ENCODE data around the gene C1QTNF2. TPM values are rescaled to one million over a fixed set of nuclear protein-coding genes. Genes with fewer than 3 reads are reported as not detected.

Gene C1QTNF2
- total and polyA plus RNA-seq, 8 donors: 0.45 to 4.0 (median 1.1) TPM; not detected in 2

GRCh38 chr5:160326981-160327380 is 43.4 kb downstream of the C1QTNF2 start:
- Histone ChIP-seq H3K9me3 (no peaks in the 10 kb centered on the region), H3K27me3 (no peaks in the 10 kb centered on the region), H3K27ac (no peak overlapping the region), H3K36me3 (no peaks in the 10 kb centered on the region), H3K4me1 (peaks cover 4 to 11% (median 6%) of the 10 kb centered on the region in 4 donors), H3K4me3 (no peak overlapping the region)
- intact Hi-C loops (cut with DNase I; ENCODE audit: low total_unique reads): no loop called here
- WGBS, 5 donors: 60 to 74% (median 64%) methylated on average over 2 of the region's 2 CpGs
- TF ChIP-seq POLR2A (IDR thresholded peaks at IDR 0.05) (no peak), CTCF (IDR thresholded peaks at IDR 0.05) (no peak), POLR2AphosphoS5 (IDR thresholded peaks at IDR 0.05) (no peak), EP300 (IDR thresholded peaks at IDR 0.05) (no peak)
- no peak for DNase-seq

GRCh38 chr5:160325716-160326115 is 44.7 kb downstream of the C1QTNF2 start:
- H3K4me3 ChIP-seq: no peak overlapping the region
- no peaks in the 10 kb centered on the region for H3K36me3 ChIP-seq
- no peak for TF ChIP-seq POLR2AphosphoS5 (IDR thresholded peaks at IDR 0.05)
- TF ChIP-seq POLR2A (IDR thresholded peaks at IDR 0.05): no peak
- H3K27me3 ChIP-seq: no peaks in the 10 kb centered on the region
- H3K9me3 ChIP-seq: no peaks in the 10 kb centered on the region
- WGBS, 5 donors: 16 to 68% (median 37%) methylated on average over 2 of the region's 2 CpGs
- no peak for DNase-seq
- H3K4me1 ChIP-seq: peaks cover 4 to 11% (median 6%) of the 10 kb centered on the region in 4 donors
- no peak overlapping the region for H3K27ac ChIP-seq
- intact Hi-C loops (cut with DNase I; ENCODE audit: low total_unique reads): no loop called here

- intact Hi-C loops (cut with DNase I; ENCODE audit: low total_unique reads): no loop called here
- H3K36me3 ChIP-seq: no peaks in the 10 kb centered on the region
- no peaks in the 10 kb centered on the region for H3K9me3 ChIP-seq
- no peak for TF ChIP-seq POLR2A (IDR thresholded peaks at IDR 0.05)
- no peak for TF ChIP-seq POLR2AphosphoS5 (IDR thresholded peaks at IDR 0.05)
- no peak for TF ChIP-seq EP300 (IDR thresholded peaks at IDR 0.05)
- TF ChIP-seq CTCF (IDR thresholded peaks at IDR 0.05): no peak
- H3K4me3 ChIP-seq: no peak overlapping the region
- no peak for DNase-seq
- H3K4me1 ChIP-seq: peaks cover 4 to 11% (median 6%) of the 10 kb centered on the region in 4 donors
- 64 to 94% (median 78%) methylated on average over 2 of the region's 2 CpGs for WGBS, 5 donors
- no peaks in the 10 kb centered on the region for H3K27me3 ChIP-seq
- no peak overlapping the region for H3K27ac ChIP-seq
Measured at GRCh38 chr5:160324886-160325285, 45.5 kb downstream of the C1QTNF2 start.

- no peak for DNase-seq
- Histone ChIP-seq H3K4me1 (peaks cover 0 to 27% (median under 1%) of the 10 kb centered on the region in 4 donors), H3K27ac (peak overlapping the region in 1 of 5 donors; percentile 47), H3K9me3 (no peaks in the 10 kb centered on the region), H3K36me3 (no peaks in the 10 kb centered on the region), H3K4me3 (no peak overlapping the region), H3K27me3 (peaks cover 0 to 8% (median 0%) of the 10 kb centered on the region in 3 donors)
- WGBS, 5 donors: 83 to 96% (median 90%) methylated on average over 4 of the region's 4 CpGs
- intact Hi-C loops (cut with DNase I; ENCODE audit: low total_unique reads): no loop called here
- no peak for TF ChIP-seq POLR2A (IDR thresholded peaks at IDR 0.05)
- TF ChIP-seq CTCF (IDR thresholded peaks at IDR 0.05): no peak
Measured at GRCh38 chr5:160318409-160318808, 52.0 kb downstream of the C1QTNF2 start.

- DNase-seq: peak; percentile 38 to 43
- intact Hi-C loops (cut with DNase I; ENCODE audit: low total_unique reads): no loop called here
Measured at GRCh38 chr5:160317434-160317833, 53.0 kb downstream of the C1QTNF2 start.

More at GRCh38 chr5:160317434-160317833, 53.0 kb downstream of the C1QTNF2 start:
- H3K4me3 ChIP-seq: no peak overlapping the region
- no peaks in the 10 kb centered on the region for H3K9me3 ChIP-seq
- H3K27ac ChIP-seq: peak overlapping the region in 4 of 5 donors; percentile 3 to 47 (median 41)
- peaks cover 5 to 35% (median 8%) of the 10 kb centered on the region in 4 donors for H3K4me1 ChIP-seq
- H3K27me3 ChIP-seq: peaks cover 0 to 17% (median 2%) of the 10 kb centered on the region in 3 donors
- WGBS, 5 donors: 25 to 56% (median 48%) methylated on average over 5 of the region's 5 CpGs
- TF ChIP-seq CTCF (IDR thresholded peaks at IDR 0.05) (no peak), POLR2AphosphoS5 (IDR thresholded peaks at IDR 0.05) (peak in 1 of 3 donors; percentile 5)
- H3K36me3 ChIP-seq: no peaks in the 10 kb centered on the region

Data from stomach (tissue), 9 donors.